ENCODE data around the gene HOXA10.

The HOXA10 gene

DNA sequence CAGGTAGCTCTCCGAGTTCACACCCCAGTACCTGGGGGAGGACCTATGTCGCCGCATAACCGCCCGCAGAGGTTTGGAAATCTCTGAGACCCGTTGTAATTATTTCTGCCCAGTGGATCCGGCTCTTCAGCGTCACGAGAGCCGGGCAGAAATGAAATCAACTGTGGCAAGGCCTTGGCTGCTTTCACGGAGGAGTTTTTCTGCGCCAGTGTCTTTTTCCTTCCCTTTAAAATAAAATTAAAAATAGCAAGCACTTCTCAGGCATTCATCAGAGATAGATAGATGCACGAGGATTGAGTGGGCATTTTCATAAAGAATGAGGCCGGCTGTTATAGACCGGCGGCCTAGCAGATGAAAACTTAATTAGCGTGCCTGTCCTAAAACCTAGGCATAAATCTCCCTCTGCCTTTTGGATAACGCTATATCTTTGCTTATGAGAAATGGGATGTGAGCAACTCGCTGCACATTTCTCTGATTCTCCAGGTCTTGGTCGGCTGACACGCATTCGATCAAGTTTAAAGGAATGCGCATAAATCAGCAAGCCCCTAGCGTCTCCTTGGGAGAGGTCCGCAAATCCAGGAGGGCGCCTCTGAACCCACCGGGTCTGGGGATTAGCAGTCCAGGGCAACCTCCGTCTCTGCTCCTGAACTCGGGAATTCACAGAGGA lies 19.3 kb upstream of the HOXA10 start:
- DNase-seq (ENCODE audit: low read depth): no peak
- TF ChIP-seq, protein P1, sequence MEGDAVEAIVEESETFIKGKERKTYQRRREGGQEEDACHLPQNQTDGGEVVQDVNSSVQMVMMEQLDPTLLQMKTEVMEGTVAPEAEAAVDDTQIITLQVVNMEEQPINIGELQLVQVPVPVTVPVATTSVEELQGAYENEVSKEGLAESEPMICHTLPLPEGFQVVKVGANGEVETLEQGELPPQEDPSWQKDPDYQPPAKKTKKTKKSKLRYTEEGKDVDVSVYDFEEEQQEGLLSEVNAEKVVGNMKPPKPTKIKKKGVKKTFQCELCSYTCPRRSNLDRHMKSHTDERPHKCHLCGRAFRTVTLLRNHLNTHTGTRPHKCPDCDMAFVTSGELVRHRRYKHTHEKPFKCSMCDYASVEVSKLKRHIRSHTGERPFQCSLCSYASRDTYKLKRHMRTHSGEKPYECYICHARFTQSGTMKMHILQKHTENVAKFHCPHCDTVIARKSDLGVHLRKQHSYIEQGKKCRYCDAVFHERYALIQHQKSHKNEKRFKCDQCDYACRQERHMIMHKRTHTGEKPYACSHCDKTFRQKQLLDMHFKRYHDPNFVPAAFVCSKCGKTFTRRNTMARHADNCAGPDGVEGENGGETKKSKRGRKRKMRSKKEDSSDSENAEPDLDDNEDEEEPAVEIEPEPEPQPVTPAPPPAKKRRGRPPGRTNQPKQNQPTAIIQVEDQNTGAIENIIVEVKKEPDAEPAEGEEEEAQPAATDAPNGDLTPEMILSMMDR (conservative IDR thresholded peaks at IDR 0.05; ENCODE audit: low read length): no peak
- no peak overlapping the region for H3K4me3 ChIP-seq (ENCODE audit: low read length)

DNA sequence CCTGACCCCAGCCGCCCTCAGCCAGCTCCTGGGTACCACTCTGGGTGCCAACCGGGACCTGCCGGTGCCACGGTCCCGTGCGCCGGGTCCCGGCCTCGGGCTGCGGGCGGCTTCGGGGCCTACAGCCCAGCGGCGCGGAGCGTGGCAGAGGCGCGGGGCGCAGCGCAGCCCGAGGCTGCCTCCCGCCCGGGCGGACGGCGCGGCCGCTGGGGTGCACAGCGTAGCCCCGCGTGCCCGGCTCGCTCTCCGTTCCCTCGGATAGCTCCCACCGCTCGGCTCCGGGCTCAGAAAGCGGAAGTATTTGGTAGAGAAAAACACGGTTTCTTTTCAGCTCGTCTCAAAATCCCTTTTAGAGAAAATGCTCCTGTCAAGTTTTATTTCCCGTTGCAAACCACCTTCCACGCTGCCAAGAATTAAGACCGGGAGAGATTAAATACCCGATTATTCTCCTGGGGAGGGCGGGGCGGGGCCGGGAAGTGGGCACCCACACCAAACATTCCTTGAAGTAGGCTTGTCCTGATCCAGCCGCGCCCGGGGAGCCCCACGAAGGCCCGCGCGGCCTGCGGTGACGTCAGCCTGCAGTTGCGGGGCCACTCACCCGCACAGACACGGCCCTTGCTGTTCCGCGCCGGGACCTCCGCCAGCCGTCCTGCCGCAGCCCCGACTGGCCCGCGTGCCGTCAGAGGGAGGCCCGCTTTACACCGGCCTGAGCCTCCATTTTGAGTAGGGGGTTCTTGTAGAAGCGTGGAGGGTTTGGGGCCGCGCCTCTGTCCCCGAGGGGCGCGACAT lies 18.6 kb upstream of the HOXA10 start:
- DNase-seq (ENCODE audit: low read depth): no peak
- H3K4me3 ChIP-seq (ENCODE audit: low read length): peak overlapping the region; percentile 30
- TF ChIP-seq, protein P1 (conservative IDR thresholded peaks at IDR 0.05; ENCODE audit: low read length): no peak

DNA sequence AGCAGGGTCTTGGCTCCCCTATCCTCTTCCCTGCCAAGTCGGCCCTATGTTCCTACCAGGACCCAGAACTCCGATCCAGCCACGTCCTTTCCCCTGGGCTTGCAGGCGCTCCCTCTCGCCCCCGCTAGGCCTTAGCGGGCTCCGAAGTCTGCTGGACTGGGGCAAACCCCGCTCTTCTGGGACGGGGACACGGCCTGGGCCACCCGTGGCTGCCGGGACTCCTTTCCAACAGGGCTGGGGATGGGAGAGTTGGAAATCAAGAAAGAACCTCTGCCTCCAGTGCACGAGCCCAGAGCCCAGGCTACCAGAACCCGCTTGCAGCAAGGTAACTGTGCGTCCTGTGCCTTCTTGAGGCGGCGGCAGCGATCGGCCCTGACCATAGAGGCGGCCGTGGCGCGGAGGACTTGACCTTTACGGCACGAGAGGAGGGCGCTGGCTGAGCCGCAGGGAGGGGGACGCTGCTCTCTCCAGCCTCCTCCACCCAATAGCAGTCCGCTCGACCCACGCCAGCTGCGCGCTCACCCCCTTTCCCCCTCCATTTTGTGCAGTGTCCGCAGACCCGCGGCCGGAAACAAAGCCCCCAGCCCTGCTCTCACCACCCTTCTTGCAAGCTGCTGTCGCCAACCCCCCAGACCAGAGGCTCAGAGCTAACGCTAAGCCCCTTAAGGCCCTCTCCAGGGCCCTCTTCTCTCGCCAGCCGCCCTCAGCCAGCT lies 17.9 kb upstream of the HOXA10 start:
- TF ChIP-seq, protein P1 (conservative IDR thresholded peaks at IDR 0.05; ENCODE audit: low read length): no peak
- DNase-seq (ENCODE audit: low read depth): no peak
- H3K4me3 ChIP-seq (ENCODE audit: low read length): no peak overlapping the region

DNA sequence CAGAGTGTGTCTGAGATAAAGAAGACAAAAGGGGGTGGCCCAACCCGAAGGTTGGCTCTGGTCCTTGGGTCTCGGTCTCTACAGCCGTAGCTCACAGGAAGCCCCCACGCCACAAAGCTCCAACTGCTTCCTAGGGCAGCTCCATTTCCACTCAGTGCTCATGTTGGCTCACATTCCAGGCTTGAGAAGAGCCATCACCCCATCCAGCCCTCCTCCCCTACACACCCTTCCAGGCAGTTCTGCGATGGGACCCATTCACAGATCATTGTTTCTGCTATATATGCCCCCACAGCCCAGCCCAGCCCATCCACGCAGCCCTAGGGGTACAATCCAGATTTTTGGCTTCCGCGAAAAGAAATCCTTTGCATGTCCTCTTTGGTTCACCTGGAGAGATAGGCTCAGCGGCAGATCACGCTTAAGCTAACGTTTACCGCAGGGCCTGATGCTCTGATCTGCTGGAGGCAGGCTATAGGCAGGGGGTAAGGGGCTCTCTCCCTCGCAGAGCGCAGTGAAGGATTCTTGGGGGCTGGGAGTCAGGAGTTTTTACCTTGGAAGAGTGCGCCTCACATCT lies 17.1 kb upstream of the HOXA10 start:
- DNase-seq (ENCODE audit: low read depth): no peak
- H3K4me3 ChIP-seq (ENCODE audit: low read length): no peak overlapping the region
- TF ChIP-seq, protein P1 (conservative IDR thresholded peaks at IDR 0.05; ENCODE audit: low read length): no peak

DNA sequence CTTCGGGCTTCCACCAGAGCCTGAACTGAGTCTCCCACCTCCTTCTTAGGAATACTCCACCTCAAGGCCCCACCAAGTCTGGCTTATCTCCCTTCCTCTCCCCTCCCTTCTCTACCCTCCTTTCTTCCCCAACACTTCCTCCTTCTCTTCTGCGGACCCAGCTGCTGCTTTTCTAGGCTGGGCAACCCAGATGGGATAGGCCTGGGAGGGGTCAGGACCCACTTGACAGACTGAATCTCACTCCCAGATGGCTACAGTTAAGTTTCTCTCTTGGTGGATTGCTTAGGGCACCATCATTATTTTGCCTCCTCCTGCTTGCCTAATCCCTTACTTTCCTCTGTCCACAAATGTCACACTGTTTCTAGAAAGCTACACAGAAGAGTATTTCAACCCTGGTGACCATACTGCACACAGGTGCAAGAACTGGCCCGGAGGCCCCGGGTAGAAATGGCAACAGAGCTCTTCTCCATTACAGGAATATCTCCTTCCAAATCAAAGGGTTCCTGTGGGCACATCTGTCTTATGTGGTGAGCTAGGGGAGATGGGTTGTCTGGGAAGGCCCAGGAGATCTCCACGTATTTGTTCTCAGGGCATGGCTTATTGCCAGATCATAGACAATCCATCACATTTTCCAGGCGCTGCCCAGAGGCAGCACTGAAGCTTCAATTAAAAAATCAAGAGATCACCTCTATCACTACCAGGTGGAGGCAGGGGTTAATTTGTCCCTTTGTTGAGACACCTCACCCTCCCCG lies 16.1 kb upstream of the HOXA10 start:
- no peak overlapping the region for H3K4me3 ChIP-seq (ENCODE audit: low read length)
- TF ChIP-seq, protein P1 (conservative IDR thresholded peaks at IDR 0.05; ENCODE audit: low read length): no peak
- no peak for DNase-seq (ENCODE audit: low read depth)

DNA sequence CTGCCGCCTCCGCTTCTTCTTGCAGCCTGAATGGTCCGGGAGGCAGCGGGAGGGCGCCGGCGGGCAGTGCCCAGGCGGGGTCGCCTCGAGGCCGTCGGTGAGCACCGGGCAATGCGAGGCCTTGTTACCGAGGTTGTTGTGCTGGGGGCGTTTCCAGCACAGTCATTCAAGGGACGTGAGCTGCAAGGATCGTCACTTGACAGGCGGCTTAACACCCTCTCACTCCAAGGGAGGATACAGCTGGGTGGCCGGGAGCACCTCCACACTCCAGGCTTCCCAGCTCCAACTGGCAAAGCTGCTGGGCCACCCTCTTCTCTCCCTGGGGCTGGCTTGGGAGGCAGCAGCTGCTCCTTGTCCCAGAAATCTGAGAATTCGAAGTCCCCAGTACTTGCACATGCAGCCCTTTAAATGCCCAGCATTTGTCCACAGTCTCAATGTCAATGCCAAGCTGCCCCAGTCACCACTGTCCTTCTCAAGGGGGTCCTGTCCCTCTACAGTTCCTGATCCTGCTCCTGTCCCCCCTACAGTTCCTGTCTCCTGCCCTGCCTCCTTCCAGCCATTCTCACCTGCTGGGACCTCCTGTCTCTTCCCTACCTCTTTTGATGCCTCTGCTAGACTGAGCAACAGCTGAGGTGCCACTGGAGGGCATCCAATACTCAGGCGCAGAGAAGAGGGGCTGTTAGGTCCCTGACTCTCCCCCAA lies 15.3 kb upstream of the HOXA10 start:
- no peak overlapping the region for H3K4me3 ChIP-seq (ENCODE audit: low read length)
- no peak for DNase-seq (ENCODE audit: low read depth)
- TF ChIP-seq, protein P1 (conservative IDR thresholded peaks at IDR 0.05; ENCODE audit: low read length): no peak
